ENCODE data around the gene ENTREP3.
"Not testable (repeated sequence)": the region's sequence is repeated elsewhere in the genome, so short reads cannot be mapped to it uniquely, and the experiment has no call there.

The ENTREP3 gene

GRCh38 chr1:155255243-155256007, at the start of gene ENTREP3:
Gene ENTREP3 (minus strand): TSS chr1:155255483. CDS start chr1:155254877, 606 bp downstream.
- no peak for DNase-seq

- DNase-seq = no peak
Observed at GRCh38 chr1:155304558-155305063, 49.3 kb upstream of the ENTREP3 start.

GRCh38 chr1:155301342-155301841, 46.1 kb upstream of the ENTREP3 start, which contains the start of gene PKLR:
Gene PKLR (minus strand): TSS chr1:155301438. CDS start chr1:155301395, 43 bp downstream.
- no peak for DNase-seq

- DNase-seq = no peak
Observed at GRCh38 chr1:155300553-155301329, 45.5 kb upstream of the ENTREP3 start.

- no peak for DNase-seq
Observed at GRCh38 chr1:155300024-155300423, 44.7 kb upstream of the ENTREP3 start.

GRCh38 chr1:155297384-155297783, 42.1 kb upstream of the ENTREP3 start:
- no peak for DNase-seq

GRCh38 chr1:155296661-155297060, 41.4 kb upstream of the ENTREP3 start:
- no peak for DNase-seq

- DNase-seq = no peak
Observed at GRCh38 chr1:155295942-155296267, 40.6 kb upstream of the ENTREP3 start.

- no peak for DNase-seq
Observed at GRCh38 chr1:155295183-155295941, 40.1 kb upstream of the ENTREP3 start.

GRCh38 chr1:155294520-155295182, 39.4 kb upstream of the ENTREP3 start:
- DNase-seq = no peak

GRCh38 chr1:155293086-155293749, 37.9 kb upstream of the ENTREP3 start:
- DNase-seq = no peak

- DNase-seq = not testable (repeated sequence)
Observed at GRCh38 chr1:155291006-155291405, 35.7 kb upstream of the ENTREP3 start.

- DNase-seq = no peak
Observed at GRCh38 chr1:155287987-155288543, 32.8 kb upstream of the ENTREP3 start.

GRCh38 chr1:155286544-155286943, 31.3 kb upstream of the ENTREP3 start:
- no peak for DNase-seq

GRCh38 chr1:155285631-155286044, 30.4 kb upstream of the ENTREP3 start:
- DNase-seq = no peak

- DNase-seq = no peak
Observed at GRCh38 chr1:155285063-155285462, 29.8 kb upstream of the ENTREP3 start.

GRCh38 chr1:155284476-155284875, 29.2 kb upstream of the ENTREP3 start:
- DNase-seq = no peak

GRCh38 chr1:155282488-155283091, 27.3 kb upstream of the ENTREP3 start:
- no peak for DNase-seq

- no peak for DNase-seq
Observed at GRCh38 chr1:155279268-155279667, 24.0 kb upstream of the ENTREP3 start.

- DNase-seq = no peak
Observed at GRCh38 chr1:155278689-155279160, 23.4 kb upstream of the ENTREP3 start.

Measured in NCI-H1436 treated with DMSO at 0.1 percent for 48 hours (cell line).